A673 (cell line): Measurements from ENCODE around the gene EXPH5. TPM values are rescaled to one million over a fixed set of nuclear protein-coding genes. Genes with fewer than 3 reads are reported as not detected.

ENCODE experiments used
- BruUV-seq: library from RNA; stranded (reverse); fragments of 400-500 nt; replicated peaks from 2 replicates; lab custom pipeline; 2021; lab: Mats Ljungman, UMichigan
- CTCF ChIA-PET: fragments of 300-600 bp; sonication (Branson Sonifier 250); formaldehyde crosslinking; loops from one replicate; lab custom pipeline; 2022; ENCODE audit warnings: antibody characterized with exemption; lab: Charles Lee
- POLR2A ChIA-PET: fragments of 300-600 bp; sonication (Branson Sonifier 250); formaldehyde crosslinking; loops from one replicate; lab custom pipeline; 2022; ENCODE audit warnings: antibody characterized with exemption; ENCODE audit not compliant: low non-redundant PET; lab: Charles Lee
- DNase-seq: peaks from one replicate; pipeline ENCODE4 v3.0.0-alpha.2; 2015; ENCODE audit warnings: low spot score
- H3K27ac ChIP-seq: fragments of 200-600 bp; sonication (generic); 2 replicates; pipeline ENCODE4 v1.5.1; 2016; ENCODE audit warnings: mixed run types, low read depth, mild to moderate bottlenecking, mixed read lengths, antibody characterized with exemption, low read length; ENCODE audit not compliant: poor library complexity, severe bottlenecking
- H3K27me3 ChIP-seq: fragments of 200-600 bp; sonication (generic); replicated peaks from 2 replicates; pipeline ENCODE4 v1.6.1; 2017; ENCODE audit warnings: mixed run types, low read depth, mild to moderate bottlenecking, mixed read lengths, antibody characterized with exemption, low read length; ENCODE audit not compliant: insufficient read depth, poor library complexity
- H3K36me3 ChIP-seq: fragments of 200-600 bp; sonication (generic); 2 replicates; pipeline ENCODE4 v1.6.1; 2016; ENCODE audit warnings: mixed run types, mild to moderate bottlenecking, mixed read lengths, antibody characterized with exemption, low read length; ENCODE audit not compliant: insufficient read depth, poor library complexity, severe bottlenecking
- H3K4me1 ChIP-seq: fragments of 200-600 bp; sonication (generic); 2 replicates; pipeline ENCODE4 v1.6.1; 2017; ENCODE audit warnings: mixed run types, mild to moderate bottlenecking, mixed read lengths, antibody characterized with exemption, low read length; ENCODE audit not compliant: insufficient read depth, poor library complexity, severe bottlenecking
- H3K4me3 ChIP-seq: fragments of 200-600 bp; sonication (generic); 2 replicates; pipeline ENCODE4 v1.5.1; 2016; ENCODE audit warnings: low read depth, mixed run types, mild to moderate bottlenecking, mixed read lengths, low read length; ENCODE audit not compliant: poor library complexity, severe bottlenecking
- H3K9me3 ChIP-seq: fragments of 200-600 bp; sonication (generic); 2 replicates; pipeline ENCODE4 v1.6.1; 2016; ENCODE audit warnings: mixed run types, low read depth, mild to moderate bottlenecking, mixed read lengths, antibody characterized with exemption, low read length; ENCODE audit not compliant: poor library complexity, severe bottlenecking
- CTCF ChIP-seq: fragments of 300-800, 200-600 bp; sonication (generic); conservative IDR thresholded peaks from 2 replicates; pipeline ENCODE4 v1.5.1; 2017; ENCODE audit warnings: low read depth, mild to moderate bottlenecking, antibody characterized with exemption, low read length, moderate library complexity, mixed read lengths
- EZH2 ChIP-seq: fragments of 200-600 bp; sonication (generic); IDR thresholded peaks from 2 replicates; pipeline ENCODE4 v1.6.1; 2017; ENCODE audit warnings: borderline replicate concordance, low read depth, mild to moderate bottlenecking, mixed read lengths, antibody characterized with exemption, low read length; ENCODE audit not compliant: poor library complexity, severe bottlenecking
- intact Hi-C: fragments of 100-400 bp; cut with micrococcal nuclease; formaldehyde crosslinking; loops from one replicate; pipeline ENCODE4 v1.10.0; 2022; ENCODE audit not compliant: unreplicated experiment
- total RNA-seq: library from RNA; stranded (reverse); gene quantifications from 2 replicates; pipeline ENCODE4 v1.2.3, GENCODE V29; 2021

Gene EXPH5
- total RNA-seq, 1 experiment from 2014 or later = 0.26 TPM

- DNase-seq = no peak
- H3K4me3 ChIP-seq = no peak overlapping the region
- TF ChIP-seq CTCF (no peak), EZH2 (no peak)
- H3K36me3 ChIP-seq = peaks cover 80% of the 10 kb centered on the region
- H3K27me3 ChIP-seq = no peaks in the 10 kb centered on the region
- no TSS peak for BruUV-seq
- no peaks in the 10 kb centered on the region for H3K4me1 ChIP-seq
- POLR2A ChIA-PET = no interaction called here
- H3K9me3 ChIP-seq = no peaks in the 10 kb centered on the region
- CTCF ChIA-PET = no interaction called here
- no peak overlapping the region for H3K27ac ChIP-seq
- intact Hi-C loops = no loop called here
These were observed 110.4 kb downstream of the EXPH5 start for GRCh38 chr11:108483163-108483562.

GRCh38 chr11:108474664-108475463, 118.7 kb downstream of the EXPH5 start:
- no TSS peak for BruUV-seq
- Histone ChIP-seq H3K27me3 (no peaks in the 10 kb centered on the region), H3K27ac (no peak overlapping the region), H3K4me3 (no peak overlapping the region), H3K9me3 (no peaks in the 10 kb centered on the region), H3K4me1 (no peaks in the 10 kb centered on the region), H3K36me3 (peaks cover 59% of the 10 kb centered on the region)
- TF ChIP-seq CTCF (no peak), EZH2 (no peak)
- intact Hi-C loops = no loop called here
- ChIA-PET CTCF (no interaction called here), POLR2A (no interaction called here)
- no peak for DNase-seq

- no peak overlapping the region for H3K27ac ChIP-seq
- H3K4me1 ChIP-seq = peaks cover 6% of the 10 kb centered on the region
- ChIA-PET POLR2A (no interaction called here), CTCF (no interaction called here)
- H3K36me3 ChIP-seq = peaks cover 43% of the 10 kb centered on the region
- BruUV-seq = no TSS peak
- DNase-seq = no peak
- H3K27me3 ChIP-seq = no peaks in the 10 kb centered on the region
- intact Hi-C loops = no loop called here
- no peak overlapping the region for H3K4me3 ChIP-seq
- no peaks in the 10 kb centered on the region for H3K9me3 ChIP-seq
- TF ChIP-seq CTCF (no peak), EZH2 (no peak)
These were observed 120.9 kb downstream of the EXPH5 start for GRCh38 chr11:108472681-108473080.
